ENCODE measurements around the gene KRT16.
"Not testable (repeated sequence)": the region's sequence is repeated elsewhere in the genome, so short reads cannot be mapped to it uniquely, and the experiment has no call there.

KRT16 gene

DNA sequence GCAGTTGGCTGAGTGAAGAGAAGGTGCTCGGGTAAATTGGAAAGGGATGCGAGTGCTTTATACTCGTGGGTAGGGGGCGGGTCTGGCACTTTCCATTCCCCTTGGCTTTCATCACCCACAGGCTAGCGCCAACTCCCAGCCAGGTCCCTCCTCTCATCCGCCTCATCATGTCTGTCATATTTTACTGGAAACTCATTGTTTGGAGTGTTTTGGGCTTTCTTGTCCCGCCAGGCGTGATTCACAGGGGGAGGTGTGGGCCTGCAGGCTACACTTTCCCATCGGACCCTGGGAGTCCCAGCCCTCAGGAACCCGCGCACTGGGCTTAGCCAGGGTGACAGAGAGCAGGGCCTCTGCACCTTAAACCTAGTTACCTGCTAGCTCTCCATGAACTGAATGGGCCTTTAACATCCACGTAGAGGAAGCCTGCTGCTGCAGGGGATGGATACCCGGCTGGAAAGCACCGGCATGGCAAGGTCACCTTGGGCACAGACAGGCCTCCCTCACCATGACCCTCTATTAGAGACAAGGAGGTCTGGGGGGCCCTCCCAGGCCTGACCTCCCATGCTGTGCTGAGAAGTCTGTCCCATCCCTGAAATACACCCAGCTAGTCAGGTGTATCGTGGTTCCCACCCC is 25.6 kb downstream of the KRT16 start, which contains the start of gene KRT14:
Gene KRT14, minus strand, starts transcription at position 33 of the 633 bp plus-strand sequence. CDS start 61 bp downstream, outside the sequence.
- no peak for TF ChIP-seq ZFX (IDR thresholded peaks at IDR 0.05)
- TF ChIP-seq CTCF (conservative IDR thresholded peaks at IDR 0.05): no peak

DNA sequence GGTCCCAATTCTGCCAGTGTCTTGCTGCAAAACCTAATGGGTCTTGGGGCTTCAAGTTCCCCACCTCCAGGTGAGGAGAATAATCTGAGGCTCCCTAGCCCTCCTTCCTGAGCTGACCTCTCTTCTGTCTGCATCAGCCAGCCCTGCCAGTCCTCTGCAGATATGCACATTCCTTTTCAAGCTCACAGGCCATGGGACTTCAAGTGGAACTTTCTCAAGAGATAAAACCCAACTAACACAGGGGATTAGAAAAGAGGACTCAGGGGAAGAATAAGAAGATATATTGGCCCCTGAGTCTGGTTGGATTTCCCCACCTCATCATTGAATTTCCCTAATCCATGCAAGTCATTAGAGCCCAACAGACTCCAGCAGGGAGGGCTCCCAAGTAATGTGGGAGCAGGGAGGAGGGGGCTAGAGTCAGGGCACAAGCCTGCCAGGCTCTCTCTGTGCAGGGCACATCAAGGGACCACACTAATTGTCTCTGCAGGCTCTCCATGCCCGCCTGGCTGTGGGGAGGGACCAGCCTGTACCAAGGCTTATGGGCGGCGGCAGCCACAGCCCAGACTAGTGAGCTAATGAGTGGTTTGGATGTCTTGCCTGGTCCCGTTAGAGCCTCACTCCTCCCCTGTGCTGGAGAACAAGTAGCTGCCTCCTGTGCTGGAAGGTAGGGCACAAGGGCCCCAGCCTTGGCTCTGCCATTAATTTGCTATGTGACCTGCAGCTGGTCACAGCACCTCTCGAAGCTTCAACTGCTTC is 27.1 kb downstream of the KRT16 start:
- no peak overlapping the region for H3K27ac ChIP-seq

More for the DNA sequence above, 25.6 kb downstream of the KRT16 start, which contains the start of gene KRT14:
- no peak within 1 kb of the TSS for H3K27ac ChIP-seq

GRCh38 chr17:41584331-41584927 is 28.1 kb downstream of the KRT16 start:
- H3K27ac ChIP-seq: not testable (repeated sequence)

More for the DNA sequence above, 27.1 kb downstream of the KRT16 start:
- TF ChIP-seq CTCF (conservative IDR thresholded peaks at IDR 0.05) (no peak), ZFX (IDR thresholded peaks at IDR 0.05) (no peak)

- no peak overlapping the region for H3K27ac ChIP-seq
- TF ChIP-seq ZFX (IDR thresholded peaks at IDR 0.05) (no peak), CTCF (conservative IDR thresholded peaks at IDR 0.05) (peak; percentile 74)
These were observed 29.1 kb downstream of the KRT16 start for GRCh38 chr17:41583137-41584127.

GRCh38 chr17:41582061-41582968 is 30.3 kb downstream of the KRT16 start:
- H3K27ac ChIP-seq: not testable (repeated sequence)

GRCh38 chr17:41581366-41582060 is 31.1 kb downstream of the KRT16 start:
- no peak for TF ChIP-seq CTCF (conservative IDR thresholded peaks at IDR 0.05)
- TF ChIP-seq ZFX (IDR thresholded peaks at IDR 0.05): no peak
- no peak overlapping the region for H3K27ac ChIP-seq

- H3K27ac ChIP-seq: no peak overlapping the region
These were observed 31.7 kb downstream of the KRT16 start for GRCh38 chr17:41580687-41581365.

More at GRCh38 chr17:41580687-41581365, 31.7 kb downstream of the KRT16 start:
- TF ChIP-seq CTCF (conservative IDR thresholded peaks at IDR 0.05) (no peak), ZFX (IDR thresholded peaks at IDR 0.05) (no peak)
